Endothelial cell of umbilical vein (primary cell): ENCODE data around the gene ADGRD1. TPM values are rescaled to one million over a fixed set of nuclear protein-coding genes. Genes with fewer than 3 reads are reported as not detected.

Source experiments
- BruUV-seq: library from RNA; stranded (reverse); fragments of 400-500 nt; replicated peaks from 2 replicates; lab custom pipeline; 2021; lab: Mats Ljungman, UMichigan
- CTCF ChIA-PET: fragments of 300-600, 350-600 bp; sonication (Branson Sonifier 250); formaldehyde crosslinking; loops from one replicate; lab custom pipeline; 2021; ENCODE audit warnings: antibody characterized with exemption, inconsistent platforms; lab: Charles Lee
- POLR2A ChIA-PET: fragments of 300-600, 350-600 bp; sonication (Branson Sonifier 250); formaldehyde crosslinking; loops from one replicate; lab custom pipeline; 2021; ENCODE audit warnings: antibody characterized with exemption, inconsistent platforms; lab: Charles Lee
- DNase-seq: peaks from one replicate; pipeline ENCODE4 v3.0.0-alpha.2; 2011; ENCODE audit warnings: low read depth, low spot score
- FAIRE-seq: peaks from 2 replicates; lab custom pipeline; 2011; peaks lifted over from hg19 to GRCh38; lab: Jason Lieb, UNC
- H2AFZ ChIP-seq: 2 replicates; pipeline ENCODE4 v1.6.0; 2012; ENCODE audit warnings: low read depth, low read length, control low read depth, inconsistent platforms
- H3K27ac ChIP-seq: 2 replicates; pipeline ENCODE4 v1.5.1; 2011; ENCODE audit warnings: low read depth, mild to moderate bottlenecking, control low read depth, low read length, moderate library complexity; ENCODE audit not compliant: insufficient read depth
- H3K27me3 ChIP-seq, 2 experiments: 2 replicates each; pipeline versions ENCODE4 v1.6.0 to v1.6.1; 2011; ENCODE audit warnings: low read length in 2 of 2, mixed read lengths in 1 of 2; ENCODE audit not compliant: control insufficient read depth in 2 of 2, insufficient read depth in 2 of 2
- H3K36me3 ChIP-seq, 2 experiments: 2 replicates in 1 of 2; 3 replicates in 1 of 2; pipeline ENCODE4 v1.5.1; 2011; ENCODE audit warnings: low read length in 2 of 2, mild to moderate bottlenecking in 1 of 2, moderate library complexity in 1 of 2; ENCODE audit not compliant: control insufficient read depth in 2 of 2, insufficient read depth in 2 of 2; ENCODE audit errors: extremely low read depth in 1 of 2
- H3K4me1 ChIP-seq: 3 replicates; pipeline ENCODE4 v1.5.1; 2011; ENCODE audit warnings: mild to moderate bottlenecking, low read length; ENCODE audit not compliant: control insufficient read depth, insufficient read depth; ENCODE audit errors: extremely low read depth
- H3K4me2 ChIP-seq: 2 replicates; pipeline ENCODE4 v1.6.1; 2011; ENCODE audit warnings: low read length, control low read depth, mixed read lengths; ENCODE audit not compliant: insufficient read depth
- H3K4me3 ChIP-seq, 3 experiments: fragments of 200-600 bp in 1 of 3; sonication (generic), shearing (Covaris generic) in 1 of 3; replicated peaks in 1 of 3; 2 replicates each; pipeline ENCODE4 v1.5.1; 2011 to 2016; ENCODE audit warnings: control low read depth in 3 of 3, low read length in 3 of 3, mild to moderate bottlenecking in 2 of 3, inconsistent platforms in 1 of 3, low read depth in 1 of 3, moderate library complexity in 1 of 3; ENCODE audit not compliant: insufficient read depth in 1 of 3
- H3K79me2 ChIP-seq: 2 replicates; pipeline ENCODE4 v1.6.0; 2012; ENCODE audit warnings: low read length, inconsistent platforms; ENCODE audit not compliant: control insufficient read depth, insufficient read depth
- H3K9ac ChIP-seq: replicated peaks from 2 replicates; pipeline ENCODE3; 2011; ENCODE audit warnings: low read length, control low read depth; ENCODE audit not compliant: insufficient read depth; ENCODE audit errors: extremely low read depth
- H3K9me1 ChIP-seq: replicated peaks from 3 replicates; pipeline ENCODE4 v1.6.0; 2011; ENCODE audit warnings: mild to moderate bottlenecking, low read length; ENCODE audit not compliant: control insufficient read depth, insufficient read depth; ENCODE audit errors: extremely low read depth
- H3K9me3 ChIP-seq: replicated peaks from 2 replicates; pipeline ENCODE4 v1.5.1; 2012; ENCODE audit warnings: low read length, inconsistent platforms; ENCODE audit not compliant: control insufficient read depth, insufficient read depth
- H4K20me1 ChIP-seq: replicated peaks from 2 replicates; pipeline ENCODE3; 2011; ENCODE audit warnings: mild to moderate bottlenecking, low read length; ENCODE audit not compliant: control insufficient read depth, insufficient read depth; ENCODE audit errors: extremely low read depth
- EZH2 ChIP-seq: IDR thresholded peaks from 2 replicates; pipeline ENCODE4 v1.6.1; 2012; ENCODE audit warnings: borderline replicate concordance, low read depth, mild to moderate bottlenecking, moderate library complexity, low read length, inconsistent platforms; ENCODE audit not compliant: severe bottlenecking
- FOS ChIP-seq: IDR thresholded peaks from 2 replicates; pipeline ENCODE4 v1.6.1; 2011; ENCODE audit warnings: mild to moderate bottlenecking, low read length, moderate library complexity, borderline replicate concordance; ENCODE audit not compliant: insufficient read depth
- GATA2 ChIP-seq: IDR thresholded peaks from 2 replicates; pipeline ENCODE4 v1.7.0; 2011; ENCODE audit warnings: low read depth, mild to moderate bottlenecking, moderate library complexity, mixed read lengths, low read length; ENCODE audit not compliant: insufficient read length, insufficient read depth
- JUN ChIP-seq: IDR thresholded peaks from 2 replicates; pipeline ENCODE4 v1.6.1; 2011; ENCODE audit warnings: borderline replicate concordance, low read depth; ENCODE audit not compliant: insufficient read length, insufficient read depth
- MYC ChIP-seq: IDR thresholded peaks from one replicate; pipeline ENCODE4 v1.6.1; 2011; ENCODE audit warnings: mild to moderate bottlenecking, low read depth, low read length
- POLR2A ChIP-seq: IDR thresholded peaks from 2 replicates; pipeline ENCODE4 v1.6.1; 2012; ENCODE audit warnings: low read depth, mild to moderate bottlenecking, control low read depth, low read length
- POLR2AphosphoS5 ChIP-seq: IDR thresholded peaks from 2 replicates; pipeline ENCODE4 v1.6.1; 2012; ENCODE audit warnings: low read depth, mild to moderate bottlenecking, control low read depth, low read length, moderate library complexity; ENCODE audit not compliant: insufficient read depth
- dilution Hi-C: fragments of 300-500 bp; cut with MboI; formaldehyde crosslinking; loops from one replicate; pipeline ENCODE4 v1.15.0; 2019; ENCODE audit warnings: low sequenced_read_pairs; ENCODE audit not compliant: extremely low pct_ligation_motif_present
- intact Hi-C: fragments of 100-400 bp; cut with micrococcal nuclease; formaldehyde crosslinking; loops from one replicate; pipeline ENCODE4 v1.10.0; 2022
- polyA plus RNA-seq, 4 experiments: library from polyadenylated mRNA; depleted of rRNA in 3 of 4; stranded (reverse) in 3 of 4; unstranded in 1 of 4; fragments of >200 nt; gene quantifications; 2 replicates each; pipeline versions ENCODE4 v1.2.1 to v1.2.3, GENCODE V29; 2011 to 2012; ENCODE audit warnings: missing spikeins in 1 of 4
- total RNA-seq: library from RNA; stranded (reverse); gene quantifications from 2 replicates; pipeline ENCODE4 v1.2.3, GENCODE V29; 2021
- TF ChIP-seq, protein P1 (sequence below): IDR thresholded peaks from 2 replicates; pipeline ENCODE4 v1.6.1; 2011; ENCODE audit not compliant: insufficient read depth, insufficient read length
- TF ChIP-seq, protein P2 (sequence below), 2 donors: IDR thresholded peaks; 1 replicate in 1 of 2; 2 replicates in 1 of 2; pipeline ENCODE4 v1.5.1; 2011; ENCODE audit warnings: low read length in 2 of 2, mild to moderate bottlenecking in 2 of 2, moderate library complexity in 2 of 2, control low read depth in 1 of 2, inconsistent platforms in 1 of 2, low read depth in 1 of 2; ENCODE audit not compliant: insufficient read depth in 1 of 2; ENCODE audit errors: extremely low read depth in 1 of 2

ADGRD1 gene
- total and polyA plus RNA-seq, 2 donors (not counting 3 experiments of a cell fraction or from before 2014, with no cell fraction given) = 0.07 TPM; not detected in 1

DNA sequence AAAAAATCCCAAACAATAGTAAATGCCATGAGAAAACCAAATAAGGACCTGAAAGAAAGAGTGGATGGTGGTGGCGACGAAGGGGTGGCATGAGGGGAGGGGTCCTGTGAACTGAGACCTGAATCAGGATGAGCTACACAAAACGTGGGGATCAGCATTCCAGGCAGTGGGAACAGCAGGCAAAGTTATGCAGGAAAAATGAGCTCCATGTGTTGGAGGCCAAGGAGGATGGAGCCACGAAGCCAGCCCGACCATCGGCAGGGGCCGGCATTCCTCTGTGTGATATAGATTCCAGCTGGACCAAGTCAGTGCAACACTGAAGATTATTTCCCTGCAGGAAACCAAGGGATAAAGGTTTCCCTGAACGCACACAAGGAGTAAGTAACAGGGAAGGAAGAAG, 7.1 kb downstream of the ADGRD1 start:
- no TSS peak for BruUV-seq
- POLR2A ChIA-PET = no interaction called here
- CTCF ChIA-PET = no interaction called here

More for the DNA sequence above, 7.1 kb downstream of the ADGRD1 start:
- Histone ChIP-seq H3K9ac (no peak overlapping the region), H3K4me2 (no peak overlapping the region), H2AFZ (no peak overlapping the region), H3K4me3 (no peak overlapping the region), H3K27ac (no peak overlapping the region), H3K36me3 (no peaks in the 10 kb centered on the region), H3K4me1 (no peaks in the 10 kb centered on the region), H3K9me3 (no peaks in the 10 kb centered on the region), H3K79me2 (no peaks in the 10 kb centered on the region), H4K20me1 (no peaks in the 10 kb centered on the region), H3K9me1 (no peaks in the 10 kb centered on the region), H3K27me3 (no peaks in the 10 kb centered on the region)
- DNase-seq = no peak
- FAIRE-seq = no peak
- dilution Hi-C loops (no loop called here), intact Hi-C loops (no loop called here)
- TF ChIP-seq, protein P1, sequence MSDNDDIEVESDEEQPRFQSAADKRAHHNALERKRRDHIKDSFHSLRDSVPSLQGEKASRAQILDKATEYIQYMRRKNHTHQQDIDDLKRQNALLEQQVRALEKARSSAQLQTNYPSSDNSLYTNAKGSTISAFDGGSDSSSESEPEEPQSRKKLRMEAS = no peak
- no peak for TF ChIP-seq MYC
- no peak for TF ChIP-seq EZH2
- no peak for TF ChIP-seq JUN
- TF ChIP-seq POLR2AphosphoS5 = no peak
- TF ChIP-seq FOS = no peak
- TF ChIP-seq POLR2A = no peak
- no peak for TF ChIP-seq GATA2
- TF ChIP-seq, protein P2, sequence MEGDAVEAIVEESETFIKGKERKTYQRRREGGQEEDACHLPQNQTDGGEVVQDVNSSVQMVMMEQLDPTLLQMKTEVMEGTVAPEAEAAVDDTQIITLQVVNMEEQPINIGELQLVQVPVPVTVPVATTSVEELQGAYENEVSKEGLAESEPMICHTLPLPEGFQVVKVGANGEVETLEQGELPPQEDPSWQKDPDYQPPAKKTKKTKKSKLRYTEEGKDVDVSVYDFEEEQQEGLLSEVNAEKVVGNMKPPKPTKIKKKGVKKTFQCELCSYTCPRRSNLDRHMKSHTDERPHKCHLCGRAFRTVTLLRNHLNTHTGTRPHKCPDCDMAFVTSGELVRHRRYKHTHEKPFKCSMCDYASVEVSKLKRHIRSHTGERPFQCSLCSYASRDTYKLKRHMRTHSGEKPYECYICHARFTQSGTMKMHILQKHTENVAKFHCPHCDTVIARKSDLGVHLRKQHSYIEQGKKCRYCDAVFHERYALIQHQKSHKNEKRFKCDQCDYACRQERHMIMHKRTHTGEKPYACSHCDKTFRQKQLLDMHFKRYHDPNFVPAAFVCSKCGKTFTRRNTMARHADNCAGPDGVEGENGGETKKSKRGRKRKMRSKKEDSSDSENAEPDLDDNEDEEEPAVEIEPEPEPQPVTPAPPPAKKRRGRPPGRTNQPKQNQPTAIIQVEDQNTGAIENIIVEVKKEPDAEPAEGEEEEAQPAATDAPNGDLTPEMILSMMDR (IDR thresholded peaks at IDR 0.05; ENCODE audit: extremely low read depth in 1 of 2, insufficient read depth in 1 of 2, low read depth in 1 of 2, low read length in 2 of 2) = no peak
